ENCODE measurements around the gene SLC26A4. TPM values are rescaled to one million over a fixed set of nuclear protein-coding genes. Genes with fewer than 3 reads are reported as not detected.

The SLC26A4 gene
- total RNA-seq, 6 donors from 2014 or later, result 0.11 to 1.0 (median 0.56) TPM

- Histone ChIP-seq H3K27ac (no peak overlapping the region), H3K27me3 (no peaks in the 10 kb centered on the region), H3K36me3 (no peaks in the 10 kb centered on the region), H3K9me3 (no peaks in the 10 kb centered on the region), H3K4me1 (no peaks in the 10 kb centered on the region), H3K4me3 (no peak overlapping the region)
- 81 to 83% methylated on average over 7 of the region's 7 CpGs for WGBS, 2 donors
- no peak for DNase-seq
- no peak for ATAC-seq (ENCODE audit: low FRiP score in 2 of 2)
- TF ChIP-seq EP300 (IDR thresholded peaks at IDR 0.05), result no peak
- no peak for TF ChIP-seq POLR2AphosphoS5 (IDR thresholded peaks at IDR 0.05)
- TF ChIP-seq, protein P1, sequence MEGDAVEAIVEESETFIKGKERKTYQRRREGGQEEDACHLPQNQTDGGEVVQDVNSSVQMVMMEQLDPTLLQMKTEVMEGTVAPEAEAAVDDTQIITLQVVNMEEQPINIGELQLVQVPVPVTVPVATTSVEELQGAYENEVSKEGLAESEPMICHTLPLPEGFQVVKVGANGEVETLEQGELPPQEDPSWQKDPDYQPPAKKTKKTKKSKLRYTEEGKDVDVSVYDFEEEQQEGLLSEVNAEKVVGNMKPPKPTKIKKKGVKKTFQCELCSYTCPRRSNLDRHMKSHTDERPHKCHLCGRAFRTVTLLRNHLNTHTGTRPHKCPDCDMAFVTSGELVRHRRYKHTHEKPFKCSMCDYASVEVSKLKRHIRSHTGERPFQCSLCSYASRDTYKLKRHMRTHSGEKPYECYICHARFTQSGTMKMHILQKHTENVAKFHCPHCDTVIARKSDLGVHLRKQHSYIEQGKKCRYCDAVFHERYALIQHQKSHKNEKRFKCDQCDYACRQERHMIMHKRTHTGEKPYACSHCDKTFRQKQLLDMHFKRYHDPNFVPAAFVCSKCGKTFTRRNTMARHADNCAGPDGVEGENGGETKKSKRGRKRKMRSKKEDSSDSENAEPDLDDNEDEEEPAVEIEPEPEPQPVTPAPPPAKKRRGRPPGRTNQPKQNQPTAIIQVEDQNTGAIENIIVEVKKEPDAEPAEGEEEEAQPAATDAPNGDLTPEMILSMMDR (IDR thresholded peaks at IDR 0.05), result no peak
- no peak for TF ChIP-seq POLR2A (IDR thresholded peaks at IDR 0.05)
Observed at GRCh38 chr7:107697321-107698049, 36.9 kb downstream of the SLC26A4 start.

DNA sequence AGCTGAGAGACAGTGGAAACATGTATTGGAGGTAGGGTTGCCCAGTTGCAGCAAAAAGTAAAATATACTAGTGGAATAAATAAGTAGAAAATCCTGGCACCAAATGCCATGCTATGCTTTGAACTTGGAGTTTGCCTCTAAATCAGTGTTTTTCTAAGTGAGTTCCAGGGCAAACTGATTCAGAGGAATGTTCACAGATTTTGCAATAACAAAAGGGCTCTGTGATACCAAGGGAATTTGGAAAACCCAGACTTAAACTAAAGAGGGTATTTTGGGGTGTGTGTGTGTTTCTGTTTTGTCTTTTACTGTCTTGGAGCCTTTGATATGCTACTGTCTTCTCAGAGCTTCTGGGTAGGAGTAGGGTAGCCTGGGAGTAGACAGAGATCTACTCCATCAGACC, 39.9 kb downstream of the SLC26A4 start:
- no peak overlapping the region for H3K27ac ChIP-seq
- DNase-seq, result no peak

GRCh38 chr7:107701191-107701590, 40.6 kb downstream of the SLC26A4 start:
- Histone ChIP-seq H3K27ac (no peak overlapping the region), H3K36me3 (no peaks in the 10 kb centered on the region), H3K4me3 (no peak overlapping the region), H3K9me3 (no peaks in the 10 kb centered on the region), H3K27me3 (no peaks in the 10 kb centered on the region), H3K4me1 (no peaks in the 10 kb centered on the region)
- ATAC-seq (ENCODE audit: low FRiP score in 2 of 2) (no peak), DNase-seq (no peak)
- TF ChIP-seq POLR2AphosphoS5 (IDR thresholded peaks at IDR 0.05) (no peak), EP300 (IDR thresholded peaks at IDR 0.05) (no peak), POLR2A (IDR thresholded peaks at IDR 0.05) (no peak)
- TF ChIP-seq, protein P1 (IDR thresholded peaks at IDR 0.05), result no peak
- WGBS, 2 donors, result 87 to 88% methylated on average over 3 of the region's 3 CpGs

More for the DNA sequence above, 39.9 kb downstream of the SLC26A4 start:
- Histone ChIP-seq H3K4me3 (no peak overlapping the region), H3K36me3 (no peaks in the 10 kb centered on the region), H3K9me3 (no peaks in the 10 kb centered on the region), H3K27me3 (no peaks in the 10 kb centered on the region), H3K4me1 (no peaks in the 10 kb centered on the region)
- TF ChIP-seq POLR2AphosphoS5 (IDR thresholded peaks at IDR 0.05), result no peak
- TF ChIP-seq, protein P1 (IDR thresholded peaks at IDR 0.05), result no peak
- ATAC-seq (ENCODE audit: low FRiP score in 2 of 2), result no peak

DNA sequence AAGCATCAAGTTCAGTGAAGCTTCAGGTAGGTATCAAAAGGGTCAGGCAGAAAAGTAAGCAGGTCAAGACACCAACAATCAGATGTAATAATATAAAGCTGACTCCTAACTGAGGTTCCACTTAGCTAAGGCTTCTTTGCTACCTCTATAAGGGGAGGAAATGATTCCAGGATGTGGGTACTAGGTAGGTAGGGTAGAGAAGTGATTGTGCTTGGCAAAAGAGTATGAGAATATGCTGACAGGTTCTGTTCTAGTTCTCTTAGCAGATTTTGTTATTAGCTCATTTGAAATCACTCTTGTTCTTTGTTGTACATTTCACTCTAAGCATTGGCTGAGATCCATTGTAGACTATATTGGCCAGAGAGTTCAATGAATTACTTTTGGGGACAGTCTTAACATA, 42.6 kb downstream of the SLC26A4 start:
- TF ChIP-seq EP300 (IDR thresholded peaks at IDR 0.05), result no peak
- TF ChIP-seq, protein P1 (IDR thresholded peaks at IDR 0.05), result no peak
- TF ChIP-seq POLR2A (IDR thresholded peaks at IDR 0.05), result no peak
- no peak for TF ChIP-seq POLR2AphosphoS5 (IDR thresholded peaks at IDR 0.05)
- no peak overlapping the region for H3K4me3 ChIP-seq
- no peak for ATAC-seq (ENCODE audit: low FRiP score in 2 of 2)
- DNase-seq, result no peak
- H3K4me1 ChIP-seq, result no peaks in the 10 kb centered on the region
- H3K27ac ChIP-seq, result no peak overlapping the region
- no peaks in the 10 kb centered on the region for H3K9me3 ChIP-seq
- no peaks in the 10 kb centered on the region for H3K27me3 ChIP-seq
- no peaks in the 10 kb centered on the region for H3K36me3 ChIP-seq

- DNase-seq (no peak), ATAC-seq (ENCODE audit: low FRiP score in 2 of 2) (no peak)
- H3K9me3 ChIP-seq, result no peaks in the 10 kb centered on the region
- no peak overlapping the region for H3K4me3 ChIP-seq
- no peaks in the 10 kb centered on the region for H3K4me1 ChIP-seq
- H3K27ac ChIP-seq, result no peak overlapping the region
- H3K36me3 ChIP-seq, result no peaks in the 10 kb centered on the region
- no peaks in the 10 kb centered on the region for H3K27me3 ChIP-seq
- 76 to 78% methylated on average over 3 of the region's 3 CpGs for WGBS, 2 donors
- TF ChIP-seq POLR2AphosphoS5 (IDR thresholded peaks at IDR 0.05) (no peak), EP300 (IDR thresholded peaks at IDR 0.05) (no peak), POLR2A (IDR thresholded peaks at IDR 0.05) (no peak)
- TF ChIP-seq, protein P1 (IDR thresholded peaks at IDR 0.05), result no peak
Observed at GRCh38 chr7:107703872-107704271, 43.2 kb downstream of the SLC26A4 start.
